A549 (cell line): ENCODE measurements around the gene TCF7L1.

Experiments
- CHD4 ChIP-seq: fragments of 200-600 bp; sonication (generic); IDR thresholded peaks from 2 replicates; pipeline ENCODE4 v1.6.1; 2016; ENCODE audit warnings: antibody characterized with exemption, mild to moderate bottlenecking, borderline replicate concordance
- CTCF ChIP-seq: fragments of >200 bp; sonication (Bioruptor Twin); formaldehyde crosslinking; IDR thresholded peaks from 3 replicates; pipeline ENCODE4 v1.5.1; 2016
- HOXA7 ChIP-seq: fragments of 250-450 bp; sonication (Bioruptor Pico); IDR thresholded peaks from 2 replicates; pipeline ENCODE4 v1.5.0; 2020; ENCODE audit warnings: mild to moderate bottlenecking, moderate library complexity
- NPAS2 ChIP-seq: fragments of 250-450 bp; sonication (Bioruptor Pico); IDR thresholded peaks from 2 replicates; pipeline ENCODE4 v1.8.0; 2022; ENCODE audit warnings: mild to moderate bottlenecking, moderate library complexity, borderline replicate concordance
- POLR2A ChIP-seq: IDR thresholded peaks from 2 replicates; pipeline ENCODE4 v1.6.1; 2012; ENCODE audit warnings: mild to moderate bottlenecking, low read length

- TF ChIP-seq CTCF = no peak
- no peak for TF ChIP-seq HOXA7 (CRISPR knock-in tag)
- no peak for TF ChIP-seq NPAS2 (CRISPR knock-in tag)
- no peak for TF ChIP-seq CHD4
- TF ChIP-seq POLR2A = peak; percentile 95
These were observed 194.8 kb downstream of the TCF7L1 start, which contains the start of gene TGOLN2 for GRCh38 chr2:85327822-85328617.
